ENCODE results near the gene NOTO. TPM values are rescaled to one million over a fixed set of nuclear protein-coding genes. Genes with fewer than 3 reads are reported as not detected.

The NOTO gene
- polyA plus RNA-seq, 3 donors from 2014 or later: not detected

GRCh38 chr2:73259276-73259675 is 56.9 kb downstream of the NOTO start:
- peaks cover 0 to 2% (median 0%) of the 10 kb centered on the region in 3 donors for H3K27me3 Mint-ChIP-seq (ENCODE audit: low read depth in 3 of 3)
- no peak for DNase-seq
- H3K4me1 Mint-ChIP-seq: no peaks in the 10 kb centered on the region
- no peaks in the 10 kb centered on the region for H3K36me3 Mint-ChIP-seq
- H3K4me3 Mint-ChIP-seq: no peak overlapping the region
- no peak overlapping the region for H3K27ac Mint-ChIP-seq
- no peaks in the 10 kb centered on the region for H3K9me3 Mint-ChIP-seq

GRCh38 chr2:73259704-73260337 is 57.4 kb downstream of the NOTO start:
- Mint-ChIP-seq H3K4me3 (no peak overlapping the region), H3K9me3 (no peaks in the 10 kb centered on the region), H3K36me3 (no peaks in the 10 kb centered on the region), H3K4me1 (no peaks in the 10 kb centered on the region), H3K27ac (no peak overlapping the region), H3K27me3 (ENCODE audit: low read depth in 3 of 3) (peaks cover 0 to 2% (median 0%) of the 10 kb centered on the region in 3 donors)
- DNase-seq: no peak

GRCh38 chr2:73260338-73260984 is 58.1 kb downstream of the NOTO start:
- Mint-ChIP-seq H3K4me1 (no peaks in the 10 kb centered on the region), H3K27me3 (ENCODE audit: low read depth in 3 of 3) (peaks cover 0 to 2% (median 0%) of the 10 kb centered on the region in 3 donors), H3K36me3 (no peaks in the 10 kb centered on the region), H3K9me3 (no peaks in the 10 kb centered on the region), H3K4me3 (no peak overlapping the region), H3K27ac (no peak overlapping the region)
- DNase-seq: no peak

Other genes starting within 250 kb of the NOTO start
- gene SFXN5, start 130.9 kb upstream of the NOTO start, polyA plus RNA-seq: 1 to 10 TPM; 2.4 to 4.5 (median 3.3) TPM
- gene RAB11FIP5, start 89.6 kb upstream of the NOTO start, polyA plus RNA-seq: 1 to 10 TPM; 3.7 to 6.6 (median 5.0) TPM
- 10 to 100 TPM in 2 of 3 donors, 1 to 10 TPM in 1; 7.0 to 19.1 (median 10.2) TPM for gene SMYD5, start 11.7 kb downstream of the NOTO start, polyA plus RNA-seq
- 10 to 100 TPM; 34.1 to 70.2 (median 62.6) TPM for gene PRADC1, start 30.7 kb downstream of the NOTO start, polyA plus RNA-seq
- gene CCT7, start 31.7 kb downstream of the NOTO start, polyA plus RNA-seq: 100 to 1,000 TPM; 240 to 379 (median 277) TPM
- gene FBXO41, start 81.9 kb downstream of the NOTO start, polyA plus RNA-seq: 1 to 10 TPM in 1 of 3 donors, under 1 TPM in 1, not detected in 1; 0.40 to 1.2 TPM
- not detected for gene EGR4, start 91.0 kb downstream of the NOTO start, polyA plus RNA-seq
- 1 to 10 TPM; 1.5 to 6.4 (median 3.0) TPM for gene ALMS1, start 183.3 kb downstream of the NOTO start, polyA plus RNA-seq